ENCODE data around the gene SPEN. TPM values are rescaled to one million over a fixed set of nuclear protein-coding genes. Genes with fewer than 3 reads are reported as not detected.

The SPEN gene
- total RNA-seq, 1 experiment from 2014 or later = 58.3 TPM

DNA sequence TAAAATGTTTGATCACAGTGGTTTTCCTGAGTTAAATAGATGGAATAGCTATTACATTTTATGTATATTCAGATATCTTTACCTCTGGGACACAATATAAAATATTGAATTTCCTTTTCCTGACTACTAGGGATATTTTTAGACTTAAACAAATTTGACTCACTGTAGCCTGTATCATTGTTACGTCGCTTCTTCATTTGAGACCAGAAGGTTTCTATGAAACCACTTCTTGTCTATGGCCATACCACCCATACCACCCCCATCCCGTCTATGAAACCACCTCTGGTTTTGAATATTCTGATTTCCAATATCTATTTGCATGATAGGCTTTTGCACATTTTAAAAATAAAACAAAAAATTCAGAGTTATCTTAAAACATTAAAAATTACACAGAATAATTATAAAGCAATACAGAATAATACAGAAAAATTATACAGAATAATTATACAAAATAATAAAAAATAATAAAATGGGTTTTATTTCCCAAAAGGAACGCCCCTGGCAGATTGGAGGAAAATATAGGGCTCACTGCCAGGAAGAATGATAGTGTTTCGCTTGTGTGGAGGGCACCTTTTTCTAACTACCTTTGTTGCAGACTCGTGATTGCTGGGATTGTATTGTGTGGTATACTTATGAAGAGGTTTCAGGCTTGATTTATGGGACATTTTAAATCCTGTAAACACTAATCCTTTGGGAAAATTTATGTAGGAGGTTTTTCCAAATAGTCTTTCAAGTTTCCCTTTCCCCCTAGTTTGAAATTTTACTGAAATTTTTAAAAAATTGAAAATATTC is 4.7 kb downstream of the SPEN start:
- ATAC-seq (no peak), DNase-seq (ENCODE audit: low read depth, low spot score) (no peak)
- ChIA-PET CTCF (no interaction called here), POLR2A (no interaction called here)
- BruUV-seq (replicated peaks) = no TSS peak
- Histone ChIP-seq H3K27me3 (ENCODE audit: control insufficient read depth, insufficient read depth, low read length) (no peaks in the 10 kb centered on the region), H3K9me3 (ENCODE audit: control insufficient read depth, insufficient read depth, low read depth, low read length) (no peaks in the 10 kb centered on the region), H3K4me3 (ENCODE audit: low read depth in 2 of 2, low read length in 2 of 2) (no peak overlapping the region), H3K27ac (ENCODE audit: low read length) (0 out of 2 replicates have a peak overlapping the region, but pooled peaks have one; percentile 53), H3K4me1 (ENCODE audit: control insufficient read depth, insufficient read depth, low read length) (peaks cover 30% of the 10 kb centered on the region), H3K36me3 (ENCODE audit: control insufficient read depth, insufficient read depth, low read length) (peaks cover 4% of the 10 kb centered on the region; the same call in 1 of the 2 replicates)
- intact Hi-C loops (cut with micrococcal nuclease; ENCODE audit: unreplicated experiment) (no loop called here), in situ Hi-C loops (cut with HindIII; ENCODE audit: low pct_unique_long_range_greater_than_20kb, low sequenced_read_pairs) (no loop called here)
- TF ChIP-seq, protein P1, sequence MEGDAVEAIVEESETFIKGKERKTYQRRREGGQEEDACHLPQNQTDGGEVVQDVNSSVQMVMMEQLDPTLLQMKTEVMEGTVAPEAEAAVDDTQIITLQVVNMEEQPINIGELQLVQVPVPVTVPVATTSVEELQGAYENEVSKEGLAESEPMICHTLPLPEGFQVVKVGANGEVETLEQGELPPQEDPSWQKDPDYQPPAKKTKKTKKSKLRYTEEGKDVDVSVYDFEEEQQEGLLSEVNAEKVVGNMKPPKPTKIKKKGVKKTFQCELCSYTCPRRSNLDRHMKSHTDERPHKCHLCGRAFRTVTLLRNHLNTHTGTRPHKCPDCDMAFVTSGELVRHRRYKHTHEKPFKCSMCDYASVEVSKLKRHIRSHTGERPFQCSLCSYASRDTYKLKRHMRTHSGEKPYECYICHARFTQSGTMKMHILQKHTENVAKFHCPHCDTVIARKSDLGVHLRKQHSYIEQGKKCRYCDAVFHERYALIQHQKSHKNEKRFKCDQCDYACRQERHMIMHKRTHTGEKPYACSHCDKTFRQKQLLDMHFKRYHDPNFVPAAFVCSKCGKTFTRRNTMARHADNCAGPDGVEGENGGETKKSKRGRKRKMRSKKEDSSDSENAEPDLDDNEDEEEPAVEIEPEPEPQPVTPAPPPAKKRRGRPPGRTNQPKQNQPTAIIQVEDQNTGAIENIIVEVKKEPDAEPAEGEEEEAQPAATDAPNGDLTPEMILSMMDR (IDR thresholded peaks at IDR 0.05) = no peak
- TF ChIP-seq TCF7L2 (IDR thresholded peaks at IDR 0.05; ENCODE audit: low read depth, low read length) = no peak
- no peak for TF ChIP-seq POLR2AphosphoS5 (IDR thresholded peaks at IDR 0.05; ENCODE audit: low read depth, low read length)

DNA sequence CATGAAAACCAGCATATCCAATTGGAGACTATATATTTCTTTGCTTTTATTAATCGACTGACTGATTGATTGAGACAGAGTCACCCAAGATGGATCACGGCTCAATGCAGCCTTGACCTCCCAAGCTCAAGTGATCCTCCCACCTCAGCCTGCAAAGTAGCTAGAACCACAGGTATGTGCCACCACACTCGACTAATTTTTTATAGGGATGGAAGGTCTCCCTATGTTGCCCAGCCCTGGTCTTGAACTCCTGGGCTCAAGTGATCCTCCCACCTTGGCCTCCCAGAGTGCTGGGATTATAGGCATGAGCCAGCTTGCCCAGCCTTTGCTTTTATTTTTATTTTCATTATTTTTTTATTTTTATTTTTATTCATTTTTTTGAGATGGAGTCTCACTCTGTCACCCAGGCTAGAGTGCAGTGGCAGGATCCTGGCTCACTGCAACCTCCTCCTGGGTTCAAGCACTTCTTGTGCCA is 5.4 kb downstream of the SPEN start:
- TF ChIP-seq TCF7L2 (IDR thresholded peaks at IDR 0.05; ENCODE audit: low read depth, low read length) (no peak), POLR2AphosphoS5 (IDR thresholded peaks at IDR 0.05; ENCODE audit: low read depth, low read length) (no peak)
- DNase-seq (ENCODE audit: low read depth, low spot score) = no peak
- POLR2A ChIA-PET = no interaction called here
- CTCF ChIA-PET = no interaction called here
- Histone ChIP-seq H3K27me3 (ENCODE audit: control insufficient read depth, insufficient read depth, low read length) (no peaks in the 10 kb centered on the region), H3K36me3 (ENCODE audit: control insufficient read depth, insufficient read depth, low read length) (peaks cover 4% of the 10 kb centered on the region; the same call in 1 of the 2 replicates), H3K4me3 (ENCODE audit: low read depth in 2 of 2, low read length in 2 of 2) (no peak overlapping the region), H3K27ac (ENCODE audit: low read length) (peak overlapping the region; percentile 53; the same call in 1 of the 2 replicates), H3K9me3 (ENCODE audit: control insufficient read depth, insufficient read depth, low read depth, low read length) (no peaks in the 10 kb centered on the region), H3K4me1 (ENCODE audit: control insufficient read depth, insufficient read depth, low read length) (peaks cover 30% of the 10 kb centered on the region)
- ATAC-seq = no peak
- intact Hi-C loops (cut with micrococcal nuclease; ENCODE audit: unreplicated experiment) = no loop called here
- in situ Hi-C loops (cut with HindIII; ENCODE audit: low pct_unique_long_range_greater_than_20kb, low sequenced_read_pairs) = no loop called here
- no TSS peak for BruUV-seq (replicated peaks)

DNA sequence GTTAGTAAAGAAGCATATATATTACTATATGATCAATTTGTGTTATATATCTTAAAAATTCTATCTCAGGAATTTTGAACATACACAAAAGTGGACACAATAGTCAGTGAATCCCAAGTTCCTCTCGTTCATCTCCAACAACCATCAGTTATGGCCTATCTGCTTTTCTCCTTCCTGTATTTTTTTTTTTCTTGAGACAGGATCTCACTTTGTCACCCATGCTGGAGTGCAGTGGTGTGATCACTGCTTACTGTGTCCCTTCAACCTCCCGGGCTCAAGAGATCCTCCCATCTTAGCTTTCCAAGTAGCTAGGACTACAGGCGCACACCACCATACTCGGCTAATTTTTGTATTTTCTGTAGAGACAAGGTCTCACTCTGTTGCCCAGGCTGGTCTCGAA is 9.4 kb downstream of the SPEN start:
- no peaks in the 10 kb centered on the region for H3K36me3 ChIP-seq (ENCODE audit: control insufficient read depth, insufficient read depth, low read length)

More for the DNA sequence above, 9.4 kb downstream of the SPEN start:
- TF ChIP-seq, protein P1 (IDR thresholded peaks at IDR 0.05) = no peak
- no peak for TF ChIP-seq TCF7L2 (IDR thresholded peaks at IDR 0.05; ENCODE audit: low read depth, low read length)
- TF ChIP-seq POLR2AphosphoS5 (IDR thresholded peaks at IDR 0.05; ENCODE audit: low read depth, low read length) = no peak
- TF ChIP-seq, protein P2, sequence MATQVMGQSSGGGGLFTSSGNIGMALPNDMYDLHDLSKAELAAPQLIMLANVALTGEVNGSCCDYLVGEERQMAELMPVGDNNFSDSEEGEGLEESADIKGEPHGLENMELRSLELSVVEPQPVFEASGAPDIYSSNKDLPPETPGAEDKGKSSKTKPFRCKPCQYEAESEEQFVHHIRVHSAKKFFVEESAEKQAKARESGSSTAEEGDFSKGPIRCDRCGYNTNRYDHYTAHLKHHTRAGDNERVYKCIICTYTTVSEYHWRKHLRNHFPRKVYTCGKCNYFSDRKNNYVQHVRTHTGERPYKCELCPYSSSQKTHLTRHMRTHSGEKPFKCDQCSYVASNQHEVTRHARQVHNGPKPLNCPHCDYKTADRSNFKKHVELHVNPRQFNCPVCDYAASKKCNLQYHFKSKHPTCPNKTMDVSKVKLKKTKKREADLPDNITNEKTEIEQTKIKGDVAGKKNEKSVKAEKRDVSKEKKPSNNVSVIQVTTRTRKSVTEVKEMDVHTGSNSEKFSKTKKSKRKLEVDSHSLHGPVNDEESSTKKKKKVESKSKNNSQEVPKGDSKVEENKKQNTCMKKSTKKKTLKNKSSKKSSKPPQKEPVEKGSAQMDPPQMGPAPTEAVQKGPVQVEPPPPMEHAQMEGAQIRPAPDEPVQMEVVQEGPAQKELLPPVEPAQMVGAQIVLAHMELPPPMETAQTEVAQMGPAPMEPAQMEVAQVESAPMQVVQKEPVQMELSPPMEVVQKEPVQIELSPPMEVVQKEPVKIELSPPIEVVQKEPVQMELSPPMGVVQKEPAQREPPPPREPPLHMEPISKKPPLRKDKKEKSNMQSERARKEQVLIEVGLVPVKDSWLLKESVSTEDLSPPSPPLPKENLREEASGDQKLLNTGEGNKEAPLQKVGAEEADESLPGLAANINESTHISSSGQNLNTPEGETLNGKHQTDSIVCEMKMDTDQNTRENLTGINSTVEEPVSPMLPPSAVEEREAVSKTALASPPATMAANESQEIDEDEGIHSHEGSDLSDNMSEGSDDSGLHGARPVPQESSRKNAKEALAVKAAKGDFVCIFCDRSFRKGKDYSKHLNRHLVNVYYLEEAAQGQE (IDR thresholded peaks at IDR 0.05; ENCODE audit: insufficient read depth in 1 of 2, low read depth in 2 of 2, low read length in 1 of 2) = no peak
- TF ChIP-seq SIN3A (IDR thresholded peaks at IDR 0.05; ENCODE audit: borderline replicate concordance, insufficient read depth, low read depth, low read length) = no peak
- Histone ChIP-seq H3K9me3 (ENCODE audit: control insufficient read depth, insufficient read depth, low read depth, low read length) (no peaks in the 10 kb centered on the region), H3K4me3 (ENCODE audit: low read depth in 2 of 2, low read length in 2 of 2) (no peak overlapping the region), H3K27me3 (ENCODE audit: control insufficient read depth, insufficient read depth, low read length) (no peaks in the 10 kb centered on the region), H3K27ac (ENCODE audit: low read length) (no peak overlapping the region), H3K4me1 (ENCODE audit: control insufficient read depth, insufficient read depth, low read length) (peaks cover 20% of the 10 kb centered on the region)
- ATAC-seq = no peak
- CTCF ChIA-PET = no interaction called here
- in situ Hi-C loops (cut with HindIII; ENCODE audit: low pct_unique_long_range_greater_than_20kb, low sequenced_read_pairs) (no loop called here), intact Hi-C loops (cut with micrococcal nuclease; ENCODE audit: unreplicated experiment) (no loop called here)
- BruUV-seq (replicated peaks) = no TSS peak
- POLR2A ChIA-PET = interaction anchor here (0.6 kb wide), 1 partner anchor 9 kb away, joined by 3 read pairs; no protein-coding TSS in a partner anchor
- no peak for DNase-seq (ENCODE audit: low read depth, low spot score)

All from Panc1 (cell line).